Muscle of leg (tissue), 11 donors: ENCODE results near the gene ASAP2. TPM values are rescaled to one million over a fixed set of nuclear protein-coding genes. Genes with fewer than 3 reads are reported as not detected.
"Not testable (repeated sequence)": the region's sequence is repeated elsewhere in the genome, so short reads cannot be mapped to it uniquely, and the experiment has no call there.

Source experiments
- DNase-seq: peaks from one replicate; pipeline ENCODE4 v3.0.0; 2013
- H3K27ac ChIP-seq: one replicate; pipeline ENCODE4 v1.5.1; 2013; ENCODE audit warnings: mild to moderate bottlenecking, low read length, control low read depth
- H3K27me3 ChIP-seq: one replicate; pipeline ENCODE4 v1.6.1; 2013; ENCODE audit warnings: low read length; ENCODE audit not compliant: control insufficient read depth, insufficient read depth
- H3K36me3 ChIP-seq: one replicate; pipeline ENCODE4 v1.6.1; 2013; ENCODE audit warnings: low read length; ENCODE audit not compliant: control insufficient read depth, insufficient read depth
- H3K4me1 ChIP-seq: one replicate; pipeline ENCODE4 v1.6.1; 2013; ENCODE audit warnings: low read length; ENCODE audit not compliant: control insufficient read depth, insufficient read depth
- H3K4me3 ChIP-seq: one replicate; pipeline ENCODE4 v1.5.1; 2013; ENCODE audit warnings: low read length, control low read depth
- H3K9me3 ChIP-seq: replicated peaks from 2 replicates; pipeline ENCODE4 v1.6.1; 2013; ENCODE audit warnings: low read depth, low read length; ENCODE audit not compliant: control insufficient read depth
- WGBS: methylation state at CpG from one replicate; pipeline ENCODE4 v1.1.5; 2013; ENCODE audit warnings: missing lambda C conversion rate; ENCODE audit not compliant: insufficient coverage; 5-methylcytosine and 5-hydroxymethylcytosine counted together
- polyA plus RNA-seq, 8 donors: library from polyadenylated mRNA; unstranded; fragments of 120-200 nt; gene quantifications; one replicate each; pipeline versions ENCODE4 v1.2.1 to v1.2.3, GENCODE V29; 2013; ENCODE audit warnings: inconsistent platforms in 1 of 8, low replicate concordance in 1 of 8; ENCODE audit not compliant: insufficient read length in 8 of 8, insufficient read depth in 1 of 8
- total RNA-seq: library from RNA; stranded (reverse); fragments of 120-200 nt; gene quantifications from one replicate; pipeline ENCODE4 v1.2.4, GENCODE V29; 2013

Gene ASAP2
- total and polyA plus RNA-seq, 9 donors, result 12.1 to 30.8 (median 19.4) TPM

DNA sequence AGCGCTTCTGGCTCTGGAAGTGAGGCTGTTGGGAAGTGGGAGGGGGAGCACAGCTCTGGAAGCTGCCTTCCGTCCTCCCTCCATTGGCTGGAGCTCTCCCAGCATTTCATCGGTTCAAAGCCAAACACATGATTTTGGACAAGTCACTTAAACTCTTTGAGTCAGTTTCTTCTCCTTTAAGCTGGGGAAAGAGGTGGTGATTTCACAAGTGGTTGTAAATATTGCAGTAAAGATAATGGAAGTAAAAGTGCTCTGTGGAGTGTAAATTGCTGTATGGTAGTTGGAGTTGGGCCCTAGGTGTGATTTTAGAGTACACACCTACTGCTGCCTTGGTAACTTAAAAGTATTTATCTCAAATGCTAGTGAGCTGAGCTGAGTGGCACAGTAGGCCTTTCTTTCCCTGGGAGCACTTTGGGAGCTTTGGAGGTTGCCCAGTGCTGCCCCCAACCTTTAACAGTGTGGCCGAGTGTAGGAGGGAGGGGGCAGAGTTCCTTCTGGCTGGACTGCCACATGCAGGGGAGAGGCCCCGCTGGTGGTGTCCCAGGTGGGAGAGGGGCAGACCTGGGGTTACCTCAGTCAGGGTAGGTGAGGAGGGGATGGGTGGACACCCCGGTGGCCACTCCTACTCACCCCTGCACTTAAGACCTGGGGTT, 54.7 kb downstream of the ASAP2 start:
- Histone ChIP-seq H3K9me3 (no peaks in the 10 kb centered on the region), H3K27me3 (no peaks in the 10 kb centered on the region), H3K36me3 (no peaks in the 10 kb centered on the region), H3K4me1 (peaks cover 62% of the 10 kb centered on the region), H3K27ac (peak overlapping the region; percentile 80), H3K4me3 (no peak overlapping the region)
- DNase-seq, result peak; percentile 96
- WGBS, result no CpG with 5 or more reads among the region's 6 CpGs

DNA sequence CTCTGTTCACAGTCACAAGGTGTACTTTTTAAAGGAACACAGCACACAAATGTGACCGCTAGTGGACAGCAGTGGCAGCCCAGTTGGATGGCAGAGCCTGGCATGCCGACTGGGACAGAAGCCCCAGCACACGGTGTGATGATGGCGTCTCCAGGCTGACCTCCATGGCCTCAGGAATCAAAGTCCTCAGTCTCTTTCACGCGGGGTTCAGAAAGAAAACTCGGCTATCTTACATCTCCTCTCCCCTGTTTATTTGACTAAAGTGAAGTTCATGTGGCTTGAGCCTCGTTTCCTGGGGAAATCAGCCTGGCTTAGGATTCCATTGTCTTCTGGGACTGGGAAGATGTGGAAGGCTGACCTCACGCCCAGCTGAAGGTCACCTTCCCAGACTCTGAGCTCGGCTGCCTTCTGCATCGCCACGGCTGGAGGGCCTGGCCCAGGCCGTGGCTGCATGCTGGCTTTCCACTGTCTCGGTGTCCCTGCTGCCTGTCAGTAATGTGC, 56.1 kb downstream of the ASAP2 start:
- Histone ChIP-seq H3K27me3 (no peaks in the 10 kb centered on the region), H3K27ac (peak overlapping the region; percentile 74), H3K4me3 (no peak overlapping the region), H3K9me3 (no peaks in the 10 kb centered on the region), H3K36me3 (no peaks in the 10 kb centered on the region), H3K4me1 (peaks cover 55% of the 10 kb centered on the region)
- DNase-seq, result peak; percentile 61
- 40% methylated on average over 7 of the region's 14 CpGs for whole genome bisulfite sequencing

DNA sequence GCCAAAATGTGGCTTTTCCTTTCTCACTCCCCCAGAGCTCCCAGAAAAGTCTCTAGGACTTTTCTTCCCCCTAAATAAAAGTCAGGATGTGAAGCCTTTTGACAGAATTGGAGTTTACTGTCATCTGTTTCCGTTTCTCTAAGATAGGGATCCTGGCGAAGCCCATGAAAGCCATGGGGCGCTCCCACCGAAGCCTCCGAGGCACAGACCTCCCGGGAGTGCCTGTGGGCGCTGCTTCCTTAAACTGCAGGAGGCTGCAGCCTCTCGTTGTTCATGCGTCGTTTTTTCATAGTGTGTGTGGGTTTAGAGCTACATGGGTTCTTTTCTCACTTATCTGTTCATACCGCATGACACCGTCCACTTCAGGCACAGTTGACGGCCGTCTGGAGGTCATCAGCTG, 56.8 kb downstream of the ASAP2 start:
- no peak for DNase-seq
- H3K4me1 ChIP-seq, result peaks cover 56% of the 10 kb centered on the region
- peak overlapping the region; percentile 74 for H3K27ac ChIP-seq
- WGBS, result 52% methylated on average over 6 of the region's 14 CpGs
- no peaks in the 10 kb centered on the region for H3K36me3 ChIP-seq
- H3K9me3 ChIP-seq, result no peaks in the 10 kb centered on the region
- no peaks in the 10 kb centered on the region for H3K27me3 ChIP-seq
- H3K4me3 ChIP-seq, result no peak overlapping the region

GRCh38 chr2:9264301-9264700, 57.7 kb downstream of the ASAP2 start:
- no peak overlapping the region for H3K27ac ChIP-seq
- WGBS, result 77% methylated on average over 5 of the region's 10 CpGs
- H3K4me3 ChIP-seq, result no peak overlapping the region
- DNase-seq, result no peak
- no peaks in the 10 kb centered on the region for H3K36me3 ChIP-seq
- H3K9me3 ChIP-seq, result no peaks in the 10 kb centered on the region
- H3K27me3 ChIP-seq, result no peaks in the 10 kb centered on the region
- peaks cover 55% of the 10 kb centered on the region for H3K4me1 ChIP-seq

DNA sequence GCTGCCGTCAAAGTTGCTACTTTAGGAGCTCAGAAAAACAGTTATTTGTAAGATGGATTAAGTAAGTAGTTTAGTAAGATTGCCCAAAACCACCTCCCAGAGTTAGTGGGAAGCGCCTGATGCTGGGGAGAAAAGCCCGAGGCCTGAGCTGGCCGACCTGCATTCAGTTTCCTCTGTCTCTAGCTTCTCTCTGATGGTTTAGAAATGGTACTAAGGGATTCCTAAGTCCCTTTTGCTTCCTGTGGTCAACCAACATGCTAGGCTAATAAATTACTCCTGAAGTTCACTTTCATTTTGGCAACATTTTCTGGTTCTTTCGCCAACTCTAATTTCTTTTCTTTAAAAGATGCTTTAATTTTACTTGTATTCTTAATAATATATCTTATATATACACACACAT, 60.1 kb downstream of the ASAP2 start:
- H3K27me3 ChIP-seq, result no peaks in the 10 kb centered on the region
- H3K36me3 ChIP-seq, result no peaks in the 10 kb centered on the region
- DNase-seq, result no peak
- no peak overlapping the region for H3K4me3 ChIP-seq
- H3K27ac ChIP-seq, result no peak overlapping the region
- no peaks in the 10 kb centered on the region for H3K9me3 ChIP-seq
- 80% methylated on average over 1 of the region's 5 CpGs for WGBS
- H3K4me1 ChIP-seq, result peaks cover 42% of the 10 kb centered on the region

DNA sequence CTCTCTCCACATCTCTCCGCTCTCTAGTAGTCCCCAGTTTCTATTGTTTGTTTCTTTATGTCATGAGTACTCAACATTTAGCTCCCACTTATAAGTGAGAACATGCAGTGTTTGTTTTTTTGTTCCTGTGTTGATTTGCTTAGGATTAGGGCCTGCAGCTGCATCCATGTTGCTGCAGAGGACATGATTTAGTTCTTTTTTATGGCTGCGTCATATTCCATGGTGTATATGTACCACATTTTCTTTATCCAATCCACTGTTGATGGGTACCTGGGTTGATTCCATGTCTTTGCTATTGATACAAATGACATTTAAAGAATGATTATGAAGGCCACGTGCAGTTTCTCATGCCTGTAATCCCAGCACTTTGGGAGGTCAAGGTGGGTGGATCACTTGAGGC, 60.7 kb downstream of the ASAP2 start:
- WGBS, result no CpG with 5 or more reads among the region's 3 CpGs

DNA sequence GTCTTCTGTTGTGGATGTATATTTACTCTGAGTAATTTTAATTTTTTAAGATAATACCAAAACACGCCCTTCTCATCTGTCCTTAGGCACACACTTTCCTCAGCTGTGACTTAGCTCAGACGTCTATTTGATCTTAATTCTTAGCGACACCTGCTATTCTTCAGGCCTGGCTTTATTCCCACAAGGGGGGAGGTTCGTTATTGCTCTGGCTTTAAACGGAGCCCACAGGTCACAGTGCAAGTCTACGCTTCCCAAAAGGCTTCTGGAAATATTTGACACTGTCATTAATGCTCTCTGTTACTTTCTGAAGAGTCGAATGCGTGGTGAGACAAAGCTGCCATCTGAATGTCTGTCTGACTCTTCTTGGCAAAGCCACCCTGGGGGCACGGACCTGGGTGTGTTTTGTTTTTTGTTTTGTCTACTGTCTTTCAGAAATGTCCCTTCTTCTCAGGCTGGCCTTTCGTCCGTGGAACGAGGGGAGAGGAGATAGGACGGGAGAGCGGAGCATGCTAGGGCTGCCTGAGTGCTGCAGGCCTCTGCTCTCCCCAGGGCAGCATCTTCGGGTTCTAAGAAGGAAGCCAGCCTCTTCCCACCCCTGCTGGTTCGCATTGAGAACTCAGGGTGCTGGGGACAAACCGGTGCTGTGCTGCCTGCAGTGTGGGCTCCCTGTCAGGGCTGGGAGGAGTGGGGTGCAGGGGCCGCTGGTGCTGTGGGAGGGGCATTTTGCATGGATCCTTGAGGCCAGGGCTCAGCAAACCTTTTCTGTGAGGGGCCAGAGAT, 61.9 kb downstream of the ASAP2 start:
- DNase-seq, result no peak
- no peak overlapping the region for H3K27ac ChIP-seq
- no peaks in the 10 kb centered on the region for H3K36me3 ChIP-seq
- H3K4me1 ChIP-seq, result peaks cover 30% of the 10 kb centered on the region
- no peaks in the 10 kb centered on the region for H3K9me3 ChIP-seq
- WGBS, result 34% methylated on average over 6 of the region's 18 CpGs
- H3K4me3 ChIP-seq, result no peak overlapping the region
- H3K27me3 ChIP-seq, result no peaks in the 10 kb centered on the region

More for the DNA sequence above, 60.7 kb downstream of the ASAP2 start:
- H3K36me3 ChIP-seq, H3K27me3 ChIP-seq, H3K4me3 ChIP-seq, H3K9me3 ChIP-seq, DNase-seq, H3K27ac ChIP-seq: not testable (repeated sequence)
- peaks cover 37% of the 10 kb centered on the region for H3K4me1 ChIP-seq

GRCh38 chr2:9269295-9269694, 62.7 kb downstream of the ASAP2 start:
- H3K27ac ChIP-seq, result no peak overlapping the region
- no peak for DNase-seq

DNA sequence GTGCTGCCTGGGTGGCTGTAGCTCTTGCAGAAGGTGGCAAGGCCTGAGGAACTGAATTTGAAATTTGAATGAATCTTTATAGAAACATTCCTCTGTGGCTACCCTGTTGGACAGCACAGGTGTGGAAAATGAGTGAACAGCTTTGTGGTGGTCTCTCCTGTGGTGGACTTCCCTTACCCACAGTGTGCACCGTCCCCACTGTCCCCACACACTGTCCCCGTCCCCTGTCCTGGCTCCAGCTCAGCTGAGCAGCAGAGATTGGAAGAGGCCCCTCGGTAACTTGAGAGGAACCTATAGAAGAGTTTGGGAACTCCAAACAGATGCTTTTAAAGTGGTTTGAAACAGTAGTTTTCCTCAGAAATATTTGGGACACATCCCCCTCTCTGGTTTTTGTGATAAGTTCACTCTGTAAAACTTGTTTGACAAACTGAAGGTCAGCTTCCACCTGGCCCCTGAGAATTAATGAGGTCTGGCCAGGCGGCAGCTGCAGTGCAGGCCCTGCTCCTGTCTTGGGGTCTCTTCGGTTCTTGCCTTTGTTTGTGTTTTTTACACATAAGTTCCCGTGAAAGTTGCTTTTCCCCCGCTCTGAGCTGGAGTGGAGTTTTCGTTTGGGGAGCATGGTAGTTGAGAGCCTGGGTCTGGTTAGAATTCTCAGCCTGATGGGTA, 63.2 kb downstream of the ASAP2 start:
- H3K36me3 ChIP-seq, result no peaks in the 10 kb centered on the region
- H3K4me3 ChIP-seq, result no peak overlapping the region
- H3K27ac ChIP-seq, result no peak overlapping the region
- DNase-seq, result no peak
- H3K27me3 ChIP-seq, result no peaks in the 10 kb centered on the region
- no peaks in the 10 kb centered on the region for H3K9me3 ChIP-seq
- peaks cover 27% of the 10 kb centered on the region for H3K4me1 ChIP-seq
- no CpG with 5 or more reads among the region's 8 CpGs for WGBS

More at GRCh38 chr2:9269295-9269694, 62.7 kb downstream of the ASAP2 start:
- peaks cover 29% of the 10 kb centered on the region for H3K4me1 ChIP-seq
- H3K27me3 ChIP-seq, result no peaks in the 10 kb centered on the region
- no peaks in the 10 kb centered on the region for H3K36me3 ChIP-seq
- H3K4me3 ChIP-seq, result no peak overlapping the region
- 91% methylated on average over 7 of the region's 10 CpGs for WGBS
- no peaks in the 10 kb centered on the region for H3K9me3 ChIP-seq

- H3K27me3 ChIP-seq, result no peaks in the 10 kb centered on the region
- 27% methylated on average over 2 of the region's 5 CpGs for WGBS
- no peaks in the 10 kb centered on the region for H3K9me3 ChIP-seq
- DNase-seq, result no peak
- peaks cover 30% of the 10 kb centered on the region for H3K4me1 ChIP-seq
- no peak overlapping the region for H3K27ac ChIP-seq
- no peaks in the 10 kb centered on the region for H3K36me3 ChIP-seq
- no peak overlapping the region for H3K4me3 ChIP-seq
Observed at GRCh38 chr2:9271091-9271490, 64.5 kb downstream of the ASAP2 start.
